Type B pancreatic cell (in vitro differentiated cells): ENCODE data around the gene NIPAL1. TPM values are rescaled to one million over a fixed set of nuclear protein-coding genes. Genes with fewer than 3 reads are reported as not detected.

Experiments
- DNase-seq: peaks from one replicate; pipeline ENCODE4 v3.0.0; 2021; ENCODE audit warnings: mixed read lengths; ENCODE audit not compliant: unreplicated experiment; ENCODE audit errors: extremely low spot score
- H3K27ac Mint-ChIP-seq: 2 replicates; pipeline ENCODE4 v1.8.0; 2021; ENCODE audit warnings: mild to moderate bottlenecking, mixed read lengths
- H3K27me3 Mint-ChIP-seq: 2 replicates; pipeline ENCODE4 v1.8.0; 2021; ENCODE audit warnings: mixed read lengths
- H3K36me3 Mint-ChIP-seq: 2 replicates; pipeline ENCODE4 v1.8.0; 2021; ENCODE audit warnings: mixed read lengths
- H3K4me1 Mint-ChIP-seq: one replicate; pipeline ENCODE4 v1.8.0; 2021; ENCODE audit warnings: mixed read lengths; ENCODE audit not compliant: unreplicated experiment
- H3K4me3 Mint-ChIP-seq: 2 replicates; pipeline ENCODE4 v1.8.0; 2021; ENCODE audit warnings: mild to moderate bottlenecking, mixed read lengths
- H3K9me3 Mint-ChIP-seq: 2 replicates; pipeline ENCODE4 v1.8.0; 2021; ENCODE audit warnings: mixed read lengths
- CTCF ChIP-seq: fragments of 200-600 bp; sonication (generic); conservative IDR thresholded peaks from 2 replicates; pipeline ENCODE4 v1.5.0; 2021; ENCODE audit warnings: antibody characterized with exemption, mild to moderate bottlenecking
- total RNA-seq: library from RNA; stranded (reverse); gene quantifications from 2 replicates; pipeline ENCODE4 v1.2.1, GENCODE V29; 2021; ENCODE audit warnings: low replicate concordance

The NIPAL1 gene
- total RNA-seq, 1 donor from 2014 or later, result 13.9 TPM

GRCh38 chr4:48078862-48079655 is 62.5 kb downstream of the NIPAL1 start:
- peak overlapping the region; percentile 29 for H3K4me3 Mint-ChIP-seq

GRCh38 chr4:48079972-48080391 is 63.4 kb downstream of the NIPAL1 start:
- Mint-ChIP-seq H3K27me3 (no peaks in the 10 kb centered on the region), H3K4me1 (peaks cover 36% of the 10 kb centered on the region), H3K36me3 (no peaks in the 10 kb centered on the region), H3K27ac (peak overlapping the region; percentile 75), H3K4me3 (peak overlapping the region; percentile 34), H3K9me3 (no peaks in the 10 kb centered on the region)
- no peak for DNase-seq
- TF ChIP-seq CTCF, result no peak

More at GRCh38 chr4:48078862-48079655, 62.5 kb downstream of the NIPAL1 start:
- no peaks in the 10 kb centered on the region for H3K36me3 Mint-ChIP-seq
- DNase-seq, result no peak
- H3K4me1 Mint-ChIP-seq, result peaks cover 36% of the 10 kb centered on the region
- peak overlapping the region; percentile 75 for H3K27ac Mint-ChIP-seq
- H3K9me3 Mint-ChIP-seq, result no peaks in the 10 kb centered on the region
- TF ChIP-seq CTCF, result no peak
- H3K27me3 Mint-ChIP-seq, result no peaks in the 10 kb centered on the region

DNA sequence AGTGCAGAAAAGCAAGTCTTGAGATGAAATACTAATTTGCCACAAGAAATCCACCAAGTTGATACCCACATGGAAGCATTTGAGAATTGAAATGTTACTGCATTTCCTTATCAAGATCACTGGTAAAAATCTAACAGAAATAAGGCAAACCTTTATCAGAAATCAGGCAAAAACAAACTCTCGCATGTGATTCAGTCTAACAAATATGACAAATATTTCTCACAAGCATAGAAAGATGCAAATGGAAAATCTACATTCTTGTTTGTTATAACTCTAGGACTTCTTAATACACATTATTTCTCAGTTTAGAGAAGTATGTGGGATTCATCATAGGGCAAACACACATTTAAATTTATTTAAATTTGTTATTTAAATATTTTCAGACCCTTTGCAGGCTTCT is 64.6 kb downstream of the NIPAL1 start:
- H3K4me1 Mint-ChIP-seq, result peaks cover 36% of the 10 kb centered on the region
- DNase-seq, result no peak
- TF ChIP-seq CTCF, result no peak
- H3K36me3 Mint-ChIP-seq, result no peaks in the 10 kb centered on the region
- H3K4me3 Mint-ChIP-seq, result no peak overlapping the region
- H3K27ac Mint-ChIP-seq, result no peak overlapping the region
- no peaks in the 10 kb centered on the region for H3K9me3 Mint-ChIP-seq
- H3K27me3 Mint-ChIP-seq, result no peaks in the 10 kb centered on the region

- DNase-seq, result no peak
- Mint-ChIP-seq H3K27me3 (no peaks in the 10 kb centered on the region), H3K4me1 (peaks cover 31% of the 10 kb centered on the region), H3K27ac (no peak overlapping the region), H3K9me3 (no peaks in the 10 kb centered on the region), H3K36me3 (no peaks in the 10 kb centered on the region), H3K4me3 (no peak overlapping the region)
- TF ChIP-seq CTCF, result no peak
Observed at GRCh38 chr4:48082956-48083355, 66.4 kb downstream of the NIPAL1 start.

GRCh38 chr4:48085821-48086589 is 69.4 kb downstream of the NIPAL1 start:
- Mint-ChIP-seq H3K4me1 (peaks cover 7% of the 10 kb centered on the region), H3K9me3 (no peaks in the 10 kb centered on the region), H3K27ac (peak overlapping the region; percentile 80), H3K27me3 (no peaks in the 10 kb centered on the region), H3K36me3 (no peaks in the 10 kb centered on the region), H3K4me3 (peak overlapping the region; percentile 7)
- no peak for DNase-seq
- no peak for TF ChIP-seq CTCF

Other genes starting within 250 kb of the NIPAL1 start
- 1.5 and 34.6 TPM in 2 replicates for gene CORIN, start 178.7 kb upstream of the NIPAL1 start, total RNA-seq
- gene NFXL1, start 102.2 kb upstream of the NIPAL1 start, total RNA-seq, result 19.3 and 32.5 TPM in 2 replicates
- 1.0 and 5.3 TPM in 2 replicates for gene CNGA1, start 91 bp upstream of the NIPAL1 start, total RNA-seq
- gene TXK, start 117.5 kb downstream of the NIPAL1 start, total RNA-seq, result 1.3 and 2.2 TPM in 2 replicates